IMR-90 (cell line): ENCODE measurements around the gene CD27. TPM values are rescaled to one million over a fixed set of nuclear protein-coding genes. Genes with fewer than 3 reads are reported as not detected.

Experiments
- ATAC-seq: fragments of 200-7000 bp; cut with Tn5 transposase; 2 replicates; pipeline ENCODE4 v1.9.1; 2020; ENCODE audit warnings: low read depth, mild to moderate bottlenecking, moderate library complexity
- BruUV-seq: library from RNA; stranded (reverse); fragments of 400-500 nt; replicated peaks from 2 replicates; lab custom pipeline; 2021; lab: Mats Ljungman, UMichigan
- CTCF ChIA-PET: fragments of 300-600 bp; formaldehyde crosslinking; extraction: SDS; loops from one replicate; lab custom pipeline; 2021; ENCODE audit warnings: antibody characterized with exemption; lab: Yijun Ruan, JAX
- POLR2A ChIA-PET: fragments of 300-600 bp; sonication (Branson Sonifier 250); formaldehyde crosslinking; loops from one replicate; lab custom pipeline; 2022; ENCODE audit warnings: antibody characterized with exemption; ENCODE audit not compliant: unreplicated experiment; lab: Charles Lee
- DNase-seq: peaks from one replicate; pipeline ENCODE4 v3.0.0; 2013
- H2AFZ ChIP-seq: replicated peaks from 2 replicates; pipeline ENCODE3; 2013; ENCODE audit warnings: low read length, mild to moderate bottlenecking; ENCODE audit not compliant: poor library complexity
- H2AK5ac ChIP-seq: 2 replicates; pipeline ENCODE4 v1.6.1; 2013; ENCODE audit warnings: low read depth, low read length, inconsistent platforms
- H2AK9ac ChIP-seq: replicated peaks from 2 replicates; pipeline ENCODE3; 2013; ENCODE audit warnings: mild to moderate bottlenecking, low read depth, low read length, moderate library complexity; ENCODE audit not compliant: poor library complexity
- H2BK120ac ChIP-seq: 2 replicates; pipeline ENCODE4 v1.6.1; 2013; ENCODE audit warnings: low read depth, low read length, inconsistent platforms
- H2BK15ac ChIP-seq: 3 replicates; pipeline ENCODE4 v1.6.1; 2013; ENCODE audit warnings: low read depth, low read length, inconsistent platforms
- H2BK20ac ChIP-seq: 2 replicates; pipeline ENCODE4 v1.6.1; 2013; ENCODE audit warnings: low read depth, mild to moderate bottlenecking, inconsistent platforms, low read length, moderate library complexity
- H2BK5ac ChIP-seq: 2 replicates; pipeline ENCODE4 v1.6.1; 2013; ENCODE audit warnings: mild to moderate bottlenecking, low read depth, low read length, inconsistent platforms; ENCODE audit not compliant: poor library complexity, severe bottlenecking
- H3K14ac ChIP-seq: replicated peaks from 2 replicates; pipeline ENCODE4 v1.6.1; 2013; ENCODE audit warnings: low read depth, low read length, inconsistent platforms
- H3K18ac ChIP-seq: 2 replicates; pipeline ENCODE4 v1.6.1; 2013; ENCODE audit warnings: low read depth, low read length, control low read depth
- H3K23ac ChIP-seq: 2 replicates; pipeline ENCODE4 v1.6.1; 2013; ENCODE audit warnings: low read depth, low read length, inconsistent platforms
- H3K27ac ChIP-seq: 2 replicates; pipeline ENCODE4 v1.5.1; 2013; ENCODE audit warnings: mild to moderate bottlenecking, control low read depth, low read length; ENCODE audit not compliant: insufficient read depth
- H3K27me3 ChIP-seq: 2 replicates; pipeline ENCODE4 v1.6.1; 2013; ENCODE audit warnings: low read length; ENCODE audit not compliant: control insufficient read depth, insufficient read depth
- H3K36me3 ChIP-seq: 2 replicates; pipeline ENCODE4 v1.6.1; 2013; ENCODE audit warnings: low read length, mixed read lengths; ENCODE audit not compliant: control insufficient read depth, insufficient read depth
- H3K4ac ChIP-seq: 2 replicates; pipeline ENCODE4 v1.6.1; 2013; ENCODE audit warnings: low read depth, low read length, inconsistent platforms
- H3K4me1 ChIP-seq: 2 replicates; pipeline ENCODE4 v1.6.1; 2013; ENCODE audit warnings: low read length, mixed read lengths; ENCODE audit not compliant: control insufficient read depth, insufficient read depth
- H3K4me2 ChIP-seq: 2 replicates; pipeline ENCODE4 v1.6.1; 2013; ENCODE audit warnings: low read depth, mild to moderate bottlenecking, control low read depth, low read length, moderate library complexity
- H3K4me3 ChIP-seq: 2 replicates; pipeline ENCODE4 v1.5.1; 2013; ENCODE audit warnings: low read depth, mild to moderate bottlenecking, control low read depth, low read length, moderate library complexity; ENCODE audit not compliant: insufficient read depth
- H3K56ac ChIP-seq: 2 replicates; pipeline ENCODE4 v1.6.1; 2013; ENCODE audit warnings: low read length, inconsistent platforms; ENCODE audit not compliant: insufficient read depth; ENCODE audit errors: extremely low read depth
- H3K79me1 ChIP-seq, 2 experiments: 2 replicates each; pipeline ENCODE4 v1.6.1; 2013; ENCODE audit warnings: low read length in 2 of 2, inconsistent platforms in 1 of 2, low read depth in 1 of 2
- H3K9ac ChIP-seq: 2 replicates; pipeline ENCODE4 v1.6.1; 2013; ENCODE audit warnings: low read depth, low read length, control low read depth
- H3K9me1 ChIP-seq: 2 replicates; pipeline ENCODE4 v1.6.1; 2013; ENCODE audit warnings: low read length, inconsistent platforms; ENCODE audit not compliant: insufficient read depth
- H3K9me3 ChIP-seq: 2 replicates; pipeline ENCODE4 v1.6.1; 2013; ENCODE audit warnings: low read length; ENCODE audit not compliant: control insufficient read depth, insufficient read depth
- H4K20me1 ChIP-seq: 2 replicates; pipeline ENCODE4 v1.6.1; 2013; ENCODE audit warnings: low read length, inconsistent platforms; ENCODE audit not compliant: insufficient read depth
- H4K5ac ChIP-seq: 2 replicates; pipeline ENCODE4 v1.6.1; 2013; ENCODE audit warnings: mild to moderate bottlenecking, low read depth, low read length, control low read depth
- H4K8ac ChIP-seq, 2 experiments: 2 replicates each; pipeline ENCODE4 v1.6.1; 2013; ENCODE audit warnings: low read depth in 2 of 2, low read length in 2 of 2, control low read depth in 1 of 2, inconsistent platforms in 1 of 2
- H4K91ac ChIP-seq: 2 replicates; pipeline ENCODE4 v1.6.1; 2013; ENCODE audit warnings: low read depth, low read length, inconsistent platforms; ENCODE audit not compliant: insufficient read depth
- BHLHE40 ChIP-seq: fragments of 150-350 bp; IDR thresholded peaks from 2 replicates; pipeline ENCODE4 v1.6.1; 2016; ENCODE audit warnings: mild to moderate bottlenecking, low read depth, low read length
- CEBPB ChIP-seq: IDR thresholded peaks from 2 replicates; pipeline ENCODE4 v1.6.1; 2012; ENCODE audit warnings: low read depth, low read length, improper control_type of control experiment
- FOS ChIP-seq: fragments of 150-350 bp; IDR thresholded peaks from 2 replicates; pipeline ENCODE4 v1.6.1; 2016; ENCODE audit warnings: low read depth, low read length
- MAFK ChIP-seq: IDR thresholded peaks from 2 replicates; pipeline ENCODE4 v1.6.1; 2012; ENCODE audit warnings: low read depth, low read length, improper control_type of control experiment
- MAZ ChIP-seq: IDR thresholded peaks from 2 replicates; pipeline ENCODE4 v1.6.1; 2012; ENCODE audit warnings: low read depth, mild to moderate bottlenecking, low read length, improper control_type of control experiment, moderate library complexity, borderline replicate concordance
- MXI1 ChIP-seq: IDR thresholded peaks from 2 replicates; pipeline ENCODE4 v1.6.1; 2012; ENCODE audit warnings: low read depth, mild to moderate bottlenecking, low read length, moderate library complexity, borderline replicate concordance
- NFE2L2 ChIP-seq: fragments of 150-350 bp; IDR thresholded peaks from 2 replicates; pipeline ENCODE4 v1.6.1; 2016; ENCODE audit warnings: low read depth, mild to moderate bottlenecking, low read length
- POLR2A ChIP-seq: IDR thresholded peaks from 2 replicates; pipeline ENCODE4 v1.6.1; 2012; ENCODE audit warnings: mild to moderate bottlenecking, low read depth, low read length
- RAD21 ChIP-seq: IDR thresholded peaks from 2 replicates; pipeline ENCODE4 v1.6.1; 2012; ENCODE audit warnings: low read length, improper control_type of control experiment
- RCOR1 ChIP-seq: IDR thresholded peaks from 2 replicates; pipeline ENCODE4 v1.6.1; 2012; ENCODE audit warnings: mild to moderate bottlenecking, low read length, improper control_type of control experiment; ENCODE audit not compliant: insufficient replicate concordance
- SMC3 ChIP-seq: fragments of 150-350 bp; IDR thresholded peaks from 2 replicates; pipeline ENCODE4 v1.6.1; 2016; ENCODE audit warnings: low read depth, mild to moderate bottlenecking, antibody characterized with exemption, low read length, moderate library complexity
- USF2 ChIP-seq: fragments of 150-350 bp; IDR thresholded peaks from 2 replicates; pipeline ENCODE4 v1.6.1; 2017; ENCODE audit warnings: mild to moderate bottlenecking, antibody characterized with exemption, low read length, low read depth
- WGBS, 2 experiments: methylation state at CpG; one replicate each; pipeline versions ENCODE4 v1.1.5 to v1.1.7; 2013; ENCODE audit warnings: missing lambda C conversion rate in 2 of 2; ENCODE audit not compliant: insufficient read length in 1 of 2; ENCODE audit errors: extremely low coverage in 2 of 2; 5-methylcytosine and 5-hydroxymethylcytosine counted together
- dilution Hi-C: fragments of 300-500 bp; cut with HindIII; formaldehyde crosslinking; loops from one replicate; pipeline ENCODE4 v1.14.3; 2018; ENCODE audit warnings: low sequenced_read_pairs; ENCODE audit not compliant: unreplicated experiment
- in situ Hi-C: fragments of 300-500 bp; cut with MboI; formaldehyde crosslinking; loops from 3 replicates; pipeline ENCODE4 v1.14.3; 2019; ENCODE audit warnings: low sequenced_read_pairs, inconsistent platforms, mixed read lengths
- intact Hi-C: fragments of 100-400 bp; cut with micrococcal nuclease; formaldehyde crosslinking; loops from 2 replicates; pipeline ENCODE4 v1.10.0; 2022
- polyA plus RNA-seq, 3 experiments: library from polyadenylated mRNA; depleted of rRNA; stranded (reverse); fragments of >200 nt; gene quantifications; 2 replicates each; pipeline ENCODE4 v1.2.3, GENCODE V29; 2012; ENCODE audit warnings: low replicate concordance in 1 of 3
- total RNA-seq: library from RNA; depleted of rRNA; stranded (reverse); fragments of >200 nt; gene quantifications from 2 replicates; pipeline ENCODE4 v1.2.3, GENCODE V29; 2012

The CD27 gene
- total and polyA plus RNA-seq, 2 of the 4 experiments (the other 2 are of a cell fraction), result 0.07 TPM; not detected in 1

- peak overlapping the region; percentile 69 to 88 for H4K8ac ChIP-seq
- ATAC-seq (peak; percentile 92), DNase-seq (peak; percentile 96)
- WGBS, 2 experiments, result no CpG with 5 or more reads among the region's 19 CpGs
- H4K20me1 ChIP-seq, result no peaks in the 10 kb centered on the region
- no peaks in the 10 kb centered on the region for H3K9me3 ChIP-seq
- H2BK5ac ChIP-seq, result peak overlapping the region; percentile 80
- H3K4me2 ChIP-seq, result peak overlapping the region; percentile 42
- H3K14ac ChIP-seq, result peak overlapping the region; percentile 85
- H2AK5ac ChIP-seq, result peak overlapping the region; percentile 86
- in situ Hi-C loops (no loop called here), dilution Hi-C loops (no loop called here), intact Hi-C loops (loop anchor here (2.0 kb wide), 2 partner anchors 34 to 62 kb away; partner anchors contain the start of gene MRPL51)
- peak overlapping the region; percentile 95 for H2BK120ac ChIP-seq
- H4K91ac ChIP-seq, result peak overlapping the region; percentile 95
- peak overlapping the region; percentile 87 for H3K27ac ChIP-seq
- TF ChIP-seq FOS, result peak; percentile 71
- TF ChIP-seq MXI1, result peak; percentile 31; the same call in 1 of the 2 replicates
- peak; percentile 5 for TF ChIP-seq RCOR1
- peak; percentile 45; the same call in 1 of the 2 replicates for TF ChIP-seq BHLHE40
- peak; percentile 82 for TF ChIP-seq MAFK
- TF ChIP-seq SMC3, result no peak
- peak; percentile 89 for TF ChIP-seq CEBPB
- peak; percentile 52; the same call in 1 of the 2 replicates for TF ChIP-seq POLR2A
- no peak for TF ChIP-seq USF2
- TF ChIP-seq MAZ, result 0 out of 2 replicates have a peak, but pooled peaks have one; percentile 47
- no peak for TF ChIP-seq RAD21
- peak; percentile 93 for TF ChIP-seq NFE2L2
- H3K79me1 ChIP-seq, result 0 out of 4 replicates have a peak, but pooled peaks cover 0 to 3% of the 10 kb centered on the region in 2 experiments
- H4K5ac ChIP-seq, result peak overlapping the region; percentile 85
- no peaks in the 10 kb centered on the region for H3K27me3 ChIP-seq
- peaks cover 12% of the 10 kb centered on the region for H3K4me1 ChIP-seq
- H3K56ac ChIP-seq, result peak overlapping the region; percentile 79
- peak overlapping the region; percentile 84 for H3K18ac ChIP-seq
- H3K9ac ChIP-seq, result peak overlapping the region; percentile 51
- H3K4me3 ChIP-seq, result peak overlapping the region; percentile 1; the same call in 1 of the 2 replicates
- H3K36me3 ChIP-seq, result no peaks in the 10 kb centered on the region
- peak overlapping the region; percentile 92 for H2BK20ac ChIP-seq
- peak overlapping the region; percentile 85 for H3K23ac ChIP-seq
- H2AFZ ChIP-seq, result peak overlapping the region; percentile 91
- H2AK9ac ChIP-seq, result peak overlapping the region; percentile 73
- peak overlapping the region; percentile 93 for H2BK15ac ChIP-seq
- peaks cover 12% of the 10 kb centered on the region for H3K9me1 ChIP-seq
- POLR2A ChIA-PET, result no interaction called here
- CTCF ChIA-PET, result no interaction called here
- peak overlapping the region; percentile 92 for H3K4ac ChIP-seq
- BruUV-seq, result no TSS peak
Observed at GRCh38 chr12:6430124-6430989, 14.4 kb upstream of the CD27 start.
